H9 (cell line): Measurements from ENCODE around the gene MED10. TPM values are rescaled to one million over a fixed set of nuclear protein-coding genes. Genes with fewer than 3 reads are reported as not detected.

Source experiments
- DNase-seq: peaks from one replicate; pipeline ENCODE4 v3.0.0-alpha.2; 2017
- H2AFZ ChIP-seq: one replicate; pipeline ENCODE4 v1.6.1; 2013; ENCODE audit warnings: mild to moderate bottlenecking, low read length, control low read depth, moderate library complexity
- H2AK5ac ChIP-seq: 2 replicates; pipeline ENCODE4 v1.6.1; 2013; ENCODE audit warnings: low read length, control low read depth, mixed read lengths; ENCODE audit not compliant: insufficient read length
- H2BK120ac ChIP-seq: one replicate; pipeline ENCODE4 v1.6.1; 2013; ENCODE audit warnings: low read depth, mild to moderate bottlenecking, low read length, control low read depth, inconsistent platforms; ENCODE audit not compliant: poor library complexity, severe bottlenecking
- H2BK12ac ChIP-seq: 2 replicates; pipeline ENCODE4 v1.6.1; 2013; ENCODE audit warnings: low read length, control low read depth, mixed read lengths, low read depth; ENCODE audit not compliant: insufficient read length
- H2BK15ac ChIP-seq: 2 replicates; pipeline ENCODE4 v1.6.1; 2013; ENCODE audit warnings: low read depth, low read length, control low read depth
- H2BK20ac ChIP-seq: one replicate; pipeline ENCODE4 v1.6.1; 2013; ENCODE audit warnings: low read depth, mild to moderate bottlenecking, low read length, control low read depth, inconsistent platforms; ENCODE audit not compliant: poor library complexity, severe bottlenecking
- H2BK5ac ChIP-seq: 2 replicates; pipeline ENCODE4 v1.6.1; 2013; ENCODE audit warnings: low read length, control low read depth, mixed read lengths; ENCODE audit not compliant: insufficient read length
- H3K14ac ChIP-seq: 2 replicates; pipeline ENCODE4 v1.6.1; 2013; ENCODE audit warnings: low read length, control low read depth; ENCODE audit not compliant: insufficient read depth
- H3K18ac ChIP-seq: 2 replicates; pipeline ENCODE4 v1.6.1; 2013; ENCODE audit warnings: low read depth, mild to moderate bottlenecking, mixed read lengths, low read length, control low read depth; ENCODE audit not compliant: insufficient read length
- H3K23ac ChIP-seq: 2 replicates; pipeline ENCODE4 v1.6.1; 2013; ENCODE audit warnings: low read length, control low read depth, mixed read lengths, low read depth; ENCODE audit not compliant: insufficient read length
- H3K23me2 ChIP-seq: 2 replicates; pipeline ENCODE4 v1.6.1; 2013; ENCODE audit warnings: low read depth, mild to moderate bottlenecking, mixed read lengths, low read length, control low read depth; ENCODE audit not compliant: insufficient read length, poor library complexity, severe bottlenecking
- H3K27ac ChIP-seq: 2 replicates; pipeline ENCODE4 v1.5.1; 2013; ENCODE audit warnings: low read length, control low read depth, mixed read lengths, low read depth; ENCODE audit not compliant: insufficient read length
- H3K27me3 ChIP-seq: 2 replicates; pipeline ENCODE4 v1.6.1; 2013; ENCODE audit warnings: low read length, control low read depth, inconsistent platforms; ENCODE audit not compliant: insufficient read depth
- H3K4ac ChIP-seq: 2 replicates; pipeline ENCODE4 v1.6.1; 2013; ENCODE audit warnings: low read depth, mild to moderate bottlenecking, control low read depth, inconsistent platforms, low read length, moderate library complexity
- H3K4me1 ChIP-seq: 2 replicates; pipeline ENCODE4 v1.6.1; 2013; ENCODE audit warnings: low read length, control low read depth, inconsistent platforms; ENCODE audit not compliant: insufficient read depth
- H3K4me2 ChIP-seq: 2 replicates; pipeline ENCODE4 v1.6.1; 2013; ENCODE audit warnings: low read length, control low read depth, mixed read lengths; ENCODE audit not compliant: insufficient read length, insufficient read depth
- H3K56ac ChIP-seq: 2 replicates; pipeline ENCODE4 v1.6.1; 2013; ENCODE audit warnings: low read depth, mild to moderate bottlenecking, mixed read lengths, low read length, control low read depth; ENCODE audit not compliant: insufficient read length
- H3K79me1 ChIP-seq: 2 replicates; pipeline ENCODE4 v1.6.1; 2013; ENCODE audit warnings: low read depth, mild to moderate bottlenecking, moderate library complexity, low read length, control low read depth, inconsistent platforms; ENCODE audit not compliant: insufficient read depth, poor library complexity, severe bottlenecking
- H3K79me2 ChIP-seq: 2 replicates; pipeline ENCODE4 v1.6.1; 2013; ENCODE audit warnings: low read length, control low read depth, inconsistent platforms; ENCODE audit not compliant: insufficient read depth
- H3K9ac ChIP-seq: 2 replicates; pipeline ENCODE4 v1.6.1; 2013; ENCODE audit warnings: low read length, control low read depth, mixed read lengths; ENCODE audit not compliant: insufficient read length; ENCODE audit errors: extremely low read depth
- H3K9me3 ChIP-seq: one replicate; pipeline ENCODE4 v1.6.1; 2013; ENCODE audit warnings: low read depth, low read length, inconsistent platforms; ENCODE audit not compliant: control insufficient read depth
- H3T11ph ChIP-seq: one replicate; pipeline ENCODE4 v1.6.1; 2013; ENCODE audit warnings: mild to moderate bottlenecking, low read length, control low read depth, inconsistent platforms
- H4K20me1 ChIP-seq: one replicate; pipeline ENCODE4 v1.6.1; 2013; ENCODE audit not compliant: control insufficient read depth, insufficient read length, insufficient read depth
- H4K5ac ChIP-seq: 2 replicates; pipeline ENCODE4 v1.6.1; 2013; ENCODE audit warnings: low read depth, mild to moderate bottlenecking, mixed read lengths, low read length, control low read depth; ENCODE audit not compliant: insufficient read length
- H4K8ac ChIP-seq: replicated peaks from 2 replicates; pipeline ENCODE4 v1.6.1; 2013; ENCODE audit warnings: low read length, control low read depth, mixed read lengths, low read depth; ENCODE audit not compliant: insufficient read length
- H4K91ac ChIP-seq: 2 replicates; pipeline ENCODE4 v1.6.1; 2013; ENCODE audit warnings: low read depth, mild to moderate bottlenecking, moderate library complexity, mixed read lengths, low read length, control low read depth; ENCODE audit not compliant: insufficient read length
- H3K27ac Mint-ChIP-seq, 3 experiments: 2 replicates in 2 of 3; 3 replicates in 1 of 3; pipeline ENCODE4 v1.8.0; 2020 to 2021; ENCODE audit warnings: mixed read lengths in 3 of 3, mild to moderate bottlenecking in 1 of 3, moderate library complexity in 1 of 3
- H3K27me3 Mint-ChIP-seq: 2 replicates; pipeline ENCODE4 v1.8.0; 2021; ENCODE audit warnings: low read depth, mild to moderate bottlenecking, moderate library complexity, mixed read lengths
- H3K36me3 Mint-ChIP-seq, 3 experiments: 2 replicates in 2 of 3; 3 replicates in 1 of 3; pipeline ENCODE4 v1.8.0; 2020 to 2021; ENCODE audit warnings: low read depth in 3 of 3, mixed read lengths in 3 of 3; ENCODE audit not compliant: insufficient read depth in 1 of 3
- H3K4me1 Mint-ChIP-seq, 2 experiments: 2 replicates each; pipeline ENCODE4 v1.8.0; 2020; ENCODE audit warnings: mixed read lengths in 2 of 2
- H3K4me3 Mint-ChIP-seq, 2 experiments: 2 replicates in 1 of 2; 3 replicates in 1 of 2; pipeline ENCODE4 v1.8.0; 2020 to 2021; ENCODE audit warnings: mild to moderate bottlenecking in 2 of 2, mixed read lengths in 2 of 2, moderate library complexity in 1 of 2
- H3K9me3 Mint-ChIP-seq, 2 experiments: 2 replicates in 1 of 2; 3 replicates in 1 of 2; pipeline ENCODE4 v1.8.0; 2020; ENCODE audit warnings: mild to moderate bottlenecking in 2 of 2, mixed read lengths in 2 of 2, moderate library complexity in 1 of 2
- WGBS: extraction: QIAGEN DNeasy Blood & Tissue Kit; methylation state at CpG from one replicate; pipeline ENCODE4 v1.1.7; 2013; ENCODE audit warnings: missing lambda C conversion rate, low lambda C conversion rate, mixed read lengths; ENCODE audit not compliant: insufficient read length; ENCODE audit errors: extremely low coverage; 5-methylcytosine and 5-hydroxymethylcytosine counted together
- total RNA-seq: library from RNA; stranded (reverse); gene quantifications from 2 replicates; pipeline ENCODE4 v1.2.1, GENCODE V29; 2021
- TF ChIP-seq, protein P1 (sequence below): fragments of 200-600 bp; sonication (generic); conservative IDR thresholded peaks from 3 replicates; pipeline ENCODE4 v1.8.0; 2021; ENCODE audit warnings: antibody characterized with exemption, mild to moderate bottlenecking

The MED10 gene
- total RNA-seq, 1 experiment from 2014 or later: 35.3 TPM

GRCh38 chr5:6397536-6398269 lies 19.4 kb upstream of the MED10 start:
- H3K4me1 ChIP-seq: no peaks in the 10 kb centered on the region
- no peaks in the 10 kb centered on the region for H4K20me1 ChIP-seq
- no CpG with 5 or more reads among the region's 15 CpGs for WGBS
- no peak overlapping the region for H3K9ac ChIP-seq
- H3K9me3 ChIP-seq: no peaks in the 10 kb centered on the region
- H3K23ac ChIP-seq: no peak overlapping the region
- H3K79me1 ChIP-seq: no peaks in the 10 kb centered on the region
- no peak overlapping the region for H2BK5ac ChIP-seq
- TF ChIP-seq, protein P1, sequence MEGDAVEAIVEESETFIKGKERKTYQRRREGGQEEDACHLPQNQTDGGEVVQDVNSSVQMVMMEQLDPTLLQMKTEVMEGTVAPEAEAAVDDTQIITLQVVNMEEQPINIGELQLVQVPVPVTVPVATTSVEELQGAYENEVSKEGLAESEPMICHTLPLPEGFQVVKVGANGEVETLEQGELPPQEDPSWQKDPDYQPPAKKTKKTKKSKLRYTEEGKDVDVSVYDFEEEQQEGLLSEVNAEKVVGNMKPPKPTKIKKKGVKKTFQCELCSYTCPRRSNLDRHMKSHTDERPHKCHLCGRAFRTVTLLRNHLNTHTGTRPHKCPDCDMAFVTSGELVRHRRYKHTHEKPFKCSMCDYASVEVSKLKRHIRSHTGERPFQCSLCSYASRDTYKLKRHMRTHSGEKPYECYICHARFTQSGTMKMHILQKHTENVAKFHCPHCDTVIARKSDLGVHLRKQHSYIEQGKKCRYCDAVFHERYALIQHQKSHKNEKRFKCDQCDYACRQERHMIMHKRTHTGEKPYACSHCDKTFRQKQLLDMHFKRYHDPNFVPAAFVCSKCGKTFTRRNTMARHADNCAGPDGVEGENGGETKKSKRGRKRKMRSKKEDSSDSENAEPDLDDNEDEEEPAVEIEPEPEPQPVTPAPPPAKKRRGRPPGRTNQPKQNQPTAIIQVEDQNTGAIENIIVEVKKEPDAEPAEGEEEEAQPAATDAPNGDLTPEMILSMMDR: no peak
- no peak overlapping the region for H3K14ac ChIP-seq
- no peak for DNase-seq
- no peak overlapping the region for H2BK120ac ChIP-seq
- no peak overlapping the region for H2AK5ac ChIP-seq
- no peak overlapping the region for H4K8ac ChIP-seq
- no peak overlapping the region for H3K56ac ChIP-seq
- no peaks in the 10 kb centered on the region for H3K23me2 ChIP-seq
- no peak overlapping the region for H3K4me2 ChIP-seq
- H3K27ac Mint-ChIP-seq: no peak overlapping the region
- H2BK20ac ChIP-seq: no peak overlapping the region
- H2BK12ac ChIP-seq: no peak overlapping the region
- no peak overlapping the region for H2BK15ac ChIP-seq
- H3K18ac ChIP-seq: no peak overlapping the region
- H3K4me3 Mint-ChIP-seq: no peak overlapping the region
- no peak overlapping the region for H4K91ac ChIP-seq
- no peak overlapping the region for H3K4ac ChIP-seq
- H3T11ph ChIP-seq: no peak overlapping the region
- no peaks in the 10 kb centered on the region for H3K27me3 ChIP-seq
- H4K5ac ChIP-seq: no peak overlapping the region
- no peaks in the 10 kb centered on the region for H3K36me3 Mint-ChIP-seq
- H3K27me3 Mint-ChIP-seq: peaks cover 30% of the 10 kb centered on the region
- H2AFZ ChIP-seq: no peak overlapping the region
- H3K4me1 Mint-ChIP-seq: 0 out of 4 replicates have a peak, but pooled peaks cover 0 to 1% of the 10 kb centered on the region in 2 experiments
- peaks cover 4 to 8% of the 10 kb centered on the region in 2 experiments; a peak in 3 of 5 replicates for H3K9me3 Mint-ChIP-seq
- no peak overlapping the region for H3K27ac ChIP-seq
- H3K79me2 ChIP-seq: no peaks in the 10 kb centered on the region
